ENCODE results near the gene PARD3.

GRCh38 chr10:34544400-34544799 is 270.7 kb downstream of the PARD3 start:
- TF ChIP-seq CTCF (IDR thresholded peaks at IDR 0.05) (no peak), POLR2A (IDR thresholded peaks at IDR 0.05) (no peak)

Data from Peyer's patch (tissue), 4 donors.